HCT116 (cell line): ENCODE data around the gene STPG3. TPM values are rescaled to one million over a fixed set of nuclear protein-coding genes. Genes with fewer than 3 reads are reported as not detected.

Experiments
- ATAC-seq: fragments of 200-7000 bp; cut with Tn5 transposase; 2 replicates; pipeline ENCODE4 v1.9.1; 2020; ENCODE audit warnings: mild to moderate bottlenecking, moderate library complexity
- BruUV-seq: library from RNA; stranded (reverse); fragments of 400-500 nt; replicated peaks from 2 replicates; lab custom pipeline; 2021; lab: Mats Ljungman, UMichigan
- CTCF ChIA-PET: fragments of 300-600 bp; sonication (Branson Sonifier 250); formaldehyde crosslinking; loops from one replicate; lab custom pipeline; 2021; ENCODE audit warnings: antibody characterized with exemption; lab: Charles Lee
- POLR2A ChIA-PET: fragments of 300-600, 350-600 bp; sonication (Branson Sonifier 250); formaldehyde crosslinking; loops from one replicate; lab custom pipeline; 2021; ENCODE audit warnings: antibody characterized with exemption; lab: Charles Lee
- RAD21 ChIA-PET, 2 experiments: fragments of 300-600 bp; sonication (Branson Sonifier 250); formaldehyde crosslinking; loops; one replicate each; lab custom pipeline; 2023; ENCODE audit warnings: low total read pairs in 2 of 2; ENCODE audit not compliant: uncharacterized antibody in 2 of 2, unreplicated experiment in 2 of 2, low non-redundant PET in 1 of 2; lab: Charles Lee
- DNase-seq: peaks from one replicate; pipeline ENCODE4 v3.0.0-alpha.2; 2010; ENCODE audit warnings: low read depth, low spot score
- H2AFZ ChIP-seq: fragments of 200-600 bp; shearing (Covaris generic), sonication (generic); 2 replicates; pipeline ENCODE4 v1.6.1; 2017; ENCODE audit warnings: low read depth, mixed run types, mixed read lengths, antibody characterized with exemption, low read length; ENCODE audit not compliant: poor library complexity, severe bottlenecking
- H3K27ac ChIP-seq: 2 replicates; pipeline ENCODE4 v1.5.1; 2012; ENCODE audit warnings: low read depth, low read length
- H3K27me3 ChIP-seq: fragments of 200-600 bp; sonication (generic); 2 replicates; pipeline ENCODE4 v1.6.1; 2016; ENCODE audit warnings: mixed run types, low read length, mixed read lengths; ENCODE audit not compliant: insufficient read depth
- H3K36me3 ChIP-seq, 2 experiments: fragments of 200-500 bp in 1 of 2; fragments of 200-600 bp in 1 of 2; sonication (Bioruptor generic) in 1 of 2; sonication (generic) in 1 of 2; 2 replicates each; pipeline versions ENCODE4 v1.5.1 to v1.6.1; 2014 to 2016; ENCODE audit warnings: low read length in 2 of 2, inconsistent platforms in 1 of 2, mixed read lengths in 1 of 2, mixed run types in 1 of 2; ENCODE audit not compliant: insufficient read depth in 2 of 2, control insufficient read depth in 1 of 2
- H3K4me1 ChIP-seq, 2 experiments: fragments of 200-600 bp in 1 of 2; sonication (generic) in 1 of 2; 2 replicates each; pipeline versions ENCODE4 v1.5.1 to v1.6.1; 2012 to 2017; ENCODE audit warnings: low read length in 2 of 2, inconsistent platforms in 1 of 2, mild to moderate bottlenecking in 1 of 2, mixed read lengths in 1 of 2, mixed run types in 1 of 2, moderate library complexity in 1 of 2; ENCODE audit not compliant: insufficient read depth in 2 of 2, control insufficient read depth in 1 of 2
- H3K4me2 ChIP-seq: fragments of 200-600 bp; sonication (generic); 2 replicates; pipeline ENCODE4 v1.6.1; 2017; ENCODE audit warnings: mixed run types, low read length, mixed read lengths
- H3K4me3 ChIP-seq, 2 experiments: fragments of 200-600 bp in 1 of 2; sonication (generic) in 1 of 2; replicated peaks in 1 of 2; 2 replicates each; pipeline ENCODE4 v1.5.1; 2011 to 2016; ENCODE audit warnings: low read length in 2 of 2, control low read depth in 1 of 2, low read depth in 1 of 2, mild to moderate bottlenecking in 1 of 2, mixed read lengths in 1 of 2, mixed run types in 1 of 2
- H3K79me2 ChIP-seq: fragments of 200-600 bp; sonication (generic); 2 replicates; pipeline ENCODE4 v1.6.1; 2017; ENCODE audit warnings: mild to moderate bottlenecking, mixed run types, low read length, moderate library complexity, mixed read lengths; ENCODE audit not compliant: insufficient read depth
- H3K9ac ChIP-seq: fragments of 200-600 bp; sonication (generic); 2 replicates; pipeline ENCODE4 v1.6.1; 2016; ENCODE audit warnings: low read length, mixed read lengths
- H3K9me2 ChIP-seq: fragments of 200-600 bp; sonication (generic), shearing (Covaris generic); 2 replicates; pipeline ENCODE4 v1.6.1; 2017; ENCODE audit warnings: mixed run types, mild to moderate bottlenecking, moderate library complexity; ENCODE audit not compliant: insufficient read depth
- H3K9me3 ChIP-seq, 2 experiments: fragments of 200-500 bp in 1 of 2; fragments of 200-600 bp in 1 of 2; sonication (Bioruptor generic) in 1 of 2; sonication (generic) in 1 of 2; 2 replicates each; pipeline ENCODE4 v1.6.1; 2014 to 2017; ENCODE audit warnings: low read length in 2 of 2, mixed read lengths in 2 of 2, inconsistent platforms in 1 of 2, low read depth in 1 of 2, mild to moderate bottlenecking in 1 of 2, mixed run types in 1 of 2, moderate library complexity in 1 of 2; ENCODE audit not compliant: control insufficient read depth in 1 of 2, insufficient read depth in 1 of 2
- H4K20me1 ChIP-seq: fragments of 200-600 bp; sonication (generic), shearing (Covaris generic); 2 replicates; pipeline ENCODE4 v1.6.1; 2017; ENCODE audit warnings: mixed run types, mild to moderate bottlenecking, moderate library complexity; ENCODE audit not compliant: insufficient read depth
- CBX3 ChIP-seq: IDR thresholded peaks from 2 replicates; pipeline ENCODE4 v1.6.1; 2012; ENCODE audit warnings: low read depth
- EGR1 ChIP-seq: IDR thresholded peaks from 2 replicates; pipeline ENCODE4 v1.6.1; 2012; ENCODE audit warnings: low read depth
- EZH2 ChIP-seq: fragments of 200-600 bp; sonication (generic); IDR thresholded peaks from 2 replicates; pipeline ENCODE4 v1.6.1; 2017; ENCODE audit warnings: antibody characterized with exemption, mixed run types
- EZH2phosphoT487 ChIP-seq: fragments of 200-600 bp; IDR thresholded peaks from 2 replicates; pipeline ENCODE4 v1.6.1; 2018; ENCODE audit warnings: antibody characterized with exemption, borderline replicate concordance
- FOSL1 ChIP-seq: IDR thresholded peaks from 2 replicates; pipeline ENCODE4 v1.6.1; 2012; ENCODE audit warnings: low read depth
- POLR2A ChIP-seq: IDR thresholded peaks from 2 replicates; pipeline ENCODE4 v1.7.0; 2011; ENCODE audit warnings: borderline replicate concordance; ENCODE audit not compliant: insufficient read depth, insufficient read length; ENCODE audit errors: extremely low read depth
- POLR2AphosphoS5 ChIP-seq: IDR thresholded peaks from 2 replicates; pipeline ENCODE4 v1.6.1; 2011; ENCODE audit warnings: mild to moderate bottlenecking, low read depth, low read length, moderate library complexity
- RAD21 ChIP-seq: IDR thresholded peaks from 2 replicates; pipeline ENCODE4 v1.6.1; 2012; ENCODE audit warnings: low read depth, mild to moderate bottlenecking
- SIN3A ChIP-seq: IDR thresholded peaks from 2 replicates; pipeline ENCODE4 v1.6.1; 2012; ENCODE audit warnings: low read depth
- SP1 ChIP-seq: IDR thresholded peaks from 2 replicates; pipeline ENCODE4 v1.6.1; 2012; ENCODE audit warnings: low read depth
- SRF ChIP-seq: IDR thresholded peaks from 2 replicates; pipeline ENCODE4 v1.6.1; 2012; ENCODE audit warnings: low read depth
- TCF7L2 ChIP-seq: IDR thresholded peaks from 2 replicates; pipeline ENCODE4 v1.7.0; 2011; ENCODE audit warnings: borderline replicate concordance, inconsistent platforms; ENCODE audit not compliant: insufficient read depth, insufficient read length; ENCODE audit errors: extremely low read depth
- YY1 ChIP-seq: IDR thresholded peaks from 2 replicates; pipeline ENCODE4 v1.6.1; 2011; ENCODE audit warnings: low read length, low read depth, moderate library complexity, mild to moderate bottlenecking; ENCODE audit not compliant: insufficient replicate concordance; ENCODE audit errors: extremely low read depth
- ZFX ChIP-seq: fragments of 450-650 bp; IDR thresholded peaks from 2 replicates; pipeline ENCODE4 v1.6.1; 2017
- intact Hi-C: fragments of 100-400 bp; cut with micrococcal nuclease; formaldehyde crosslinking; loops from 2 replicates; pipeline ENCODE4 v1.10.0; 2022
- total RNA-seq: library from RNA; stranded (reverse); gene quantifications from one replicate; pipeline ENCODE4 v1.2.1, GENCODE V29; 2021; ENCODE audit not compliant: unreplicated experiment
- TF ChIP-seq, protein P1 (sequence below), 3 experiments: fragments of 200-600 bp in 1 of 3; sonication (generic) in 1 of 3; IDR thresholded peaks in 2 of 3; conservative IDR thresholded peaks in 1 of 3; 2 replicates each; pipeline ENCODE4 v1.5.1; 2012 to 2017; ENCODE audit warnings: low read depth in 2 of 3, low read length in 2 of 3, antibody characterized with exemption in 1 of 3, borderline replicate concordance in 1 of 3, control low read depth in 1 of 3, mild to moderate bottlenecking in 1 of 3, mixed read lengths in 1 of 3, mixed run types in 1 of 3, moderate library complexity in 1 of 3; ENCODE audit not compliant: insufficient read depth in 1 of 3
- TF ChIP-seq, protein P2 (sequence below): IDR thresholded peaks from 2 replicates; pipeline ENCODE4 v1.6.1; 2012

STPG3 gene
- total RNA-seq, 1 experiment from 2014 or later, result not detected

DNA sequence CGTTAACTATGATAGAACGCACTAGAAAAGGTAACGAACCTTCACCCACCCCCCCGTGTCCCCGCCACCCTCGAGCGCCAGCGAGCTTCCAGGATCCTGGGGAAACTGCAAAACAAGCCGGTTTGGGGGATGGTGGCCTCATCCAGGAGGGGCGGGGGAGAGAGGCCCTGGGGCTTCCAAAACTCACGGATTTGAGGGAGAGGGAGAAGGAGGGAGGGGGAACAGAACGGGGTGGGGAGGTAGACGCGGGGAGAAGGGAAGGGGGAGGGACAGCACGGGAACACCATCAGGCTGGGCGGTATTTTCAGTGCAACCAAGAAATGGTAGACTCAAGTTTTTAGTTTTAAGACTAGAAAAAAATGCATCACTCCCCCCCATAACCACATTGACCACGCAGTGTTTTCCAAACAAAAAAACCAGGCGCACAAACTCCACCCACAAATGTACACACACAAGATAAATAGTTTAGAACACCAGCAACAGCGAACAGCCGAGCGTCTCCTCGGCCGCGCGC is 49.5 kb downstream of the STPG3 start:
- no peaks in the 10 kb centered on the region for H3K27me3 ChIP-seq
- no peak overlapping the region for H2AFZ ChIP-seq
- H3K9ac ChIP-seq, result peak overlapping the region; percentile 73
- H3K4me3 ChIP-seq, result peak overlapping the region; percentile 51 to 69
- intact Hi-C loops, result loop anchor here (2.0 kb wide), 1 partner anchor 106 kb away; no protein-coding TSS in a partner anchor
- ChIA-PET RAD21 (no interaction called here), POLR2A (interaction anchor here (2.1 kb wide), 1 partner anchor 11 kb away, joined by 24 read pairs; no protein-coding TSS in a partner anchor), CTCF (interaction anchor here (1.0 to 2.1 kb wide), 4 partner anchors 10 to 225 kb away, joined by 3 to 9 read pairs (median 4); no protein-coding TSS in a partner anchor)
- H3K9me2 ChIP-seq, result no peaks in the 10 kb centered on the region
- peak overlapping the region; percentile 97 for H3K4me2 ChIP-seq
- ATAC-seq (no peak; the same call in 1 of the 2 replicates), DNase-seq (no peak)
- peaks cover 17% of the 10 kb centered on the region for H3K79me2 ChIP-seq
- H4K20me1 ChIP-seq, result peaks cover 2% of the 10 kb centered on the region; the same call in 1 of the 2 replicates
- H3K27ac ChIP-seq, result peak overlapping the region; percentile 78
- no TSS peak for BruUV-seq
- H3K36me3 ChIP-seq, result no peaks in the 10 kb centered on the region
- peaks cover 30 to 70% of the 10 kb centered on the region in 2 experiments for H3K4me1 ChIP-seq
- TF ChIP-seq RAD21 (no peak), EGR1 (no peak), POLR2AphosphoS5 (no peak), SIN3A (no peak), FOSL1 (no peak), SRF (no peak)
- H3K9me3 ChIP-seq, result no peaks in the 10 kb centered on the region

DNA sequence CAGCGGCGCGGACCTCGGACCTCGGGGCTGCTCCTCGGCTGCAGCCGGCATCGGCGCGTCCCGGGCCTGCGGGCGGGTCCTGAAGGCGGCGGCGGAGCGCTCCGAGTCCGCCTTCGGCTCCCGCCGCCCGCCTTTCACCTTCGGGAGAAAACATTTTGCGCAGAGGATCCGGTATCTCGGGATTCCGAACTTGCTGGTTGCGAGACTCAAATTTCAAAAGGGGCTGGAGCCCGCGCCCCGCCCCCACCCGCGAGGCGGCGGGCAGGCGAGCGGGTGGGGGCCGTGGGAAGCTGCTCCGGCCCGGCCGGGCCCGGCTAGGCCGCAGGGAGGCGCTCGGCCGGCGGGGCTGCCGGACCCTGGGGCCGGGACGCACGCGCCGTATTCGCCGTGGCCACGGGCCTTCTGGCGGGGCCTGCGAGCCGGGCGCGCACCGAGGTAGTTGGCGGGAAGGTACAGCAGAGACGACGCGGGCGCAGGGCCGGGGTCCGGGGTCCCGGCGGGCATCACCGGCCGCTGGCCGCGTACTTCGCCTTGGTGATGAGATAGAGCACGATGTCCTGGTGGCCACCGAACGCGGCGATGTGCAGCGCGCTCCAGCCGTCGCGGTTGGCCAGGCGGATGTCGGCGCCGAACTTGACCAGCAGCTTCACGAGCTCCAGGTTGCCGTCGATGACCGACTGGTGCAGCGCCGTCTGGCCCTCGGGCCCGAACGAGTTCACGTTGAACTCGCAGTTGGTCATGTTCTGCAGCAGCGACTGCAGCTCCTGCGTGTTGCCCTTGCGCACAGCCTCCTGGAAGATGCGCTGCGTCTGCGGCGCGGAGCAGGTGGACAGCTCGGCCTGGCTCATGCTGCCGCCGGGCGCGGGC is 50.2 kb downstream of the STPG3 start:
- H3K4me1 ChIP-seq, result peaks cover 28 to 72% of the 10 kb centered on the region in 2 experiments
- H3K9me2 ChIP-seq, result no peaks in the 10 kb centered on the region
- ATAC-seq (peak; percentile 50), DNase-seq (peak; percentile 29)
- CTCF ChIA-PET, result interaction anchor here (0.9 to 2.1 kb wide), 14 partner anchors 9 to 251 kb away, joined by 3 to 16 read pairs (median 4); partner anchors contain the start of genes EXD3, MRPL41 and NOXA1
- H3K4me3 ChIP-seq, result peak overlapping the region; percentile 51 to 69
- peaks cover 2% of the 10 kb centered on the region; the same call in 1 of the 2 replicates for H4K20me1 ChIP-seq
- H3K27me3 ChIP-seq, result no peaks in the 10 kb centered on the region
- intact Hi-C loops, result loop anchor here (2.0 kb wide), 1 partner anchor 105 kb away; no protein-coding TSS in a partner anchor
- peak overlapping the region; percentile 73 for H3K9ac ChIP-seq
- POLR2A ChIA-PET, result interaction anchor here (1.0 to 2.1 kb wide), 6 partner anchors 10 to 111 kb away, joined by 3 to 24 read pairs (median 4); no protein-coding TSS in a partner anchor
- RAD21 ChIA-PET, result interaction anchor here (0.7 to 0.9 kb wide), 2 partner anchors 14 to 78 kb away, joined by 3 read pairs; no protein-coding TSS in a partner anchor
- H3K4me2 ChIP-seq, result peak overlapping the region; percentile 97
- peaks cover 17% of the 10 kb centered on the region for H3K79me2 ChIP-seq
- no peak overlapping the region for H2AFZ ChIP-seq
- no peaks in the 10 kb centered on the region for H3K36me3 ChIP-seq
- H3K27ac ChIP-seq, result peak overlapping the region; percentile 78
- no TSS peak for BruUV-seq
- no peaks in the 10 kb centered on the region for H3K9me3 ChIP-seq
- TF ChIP-seq, protein P1, sequence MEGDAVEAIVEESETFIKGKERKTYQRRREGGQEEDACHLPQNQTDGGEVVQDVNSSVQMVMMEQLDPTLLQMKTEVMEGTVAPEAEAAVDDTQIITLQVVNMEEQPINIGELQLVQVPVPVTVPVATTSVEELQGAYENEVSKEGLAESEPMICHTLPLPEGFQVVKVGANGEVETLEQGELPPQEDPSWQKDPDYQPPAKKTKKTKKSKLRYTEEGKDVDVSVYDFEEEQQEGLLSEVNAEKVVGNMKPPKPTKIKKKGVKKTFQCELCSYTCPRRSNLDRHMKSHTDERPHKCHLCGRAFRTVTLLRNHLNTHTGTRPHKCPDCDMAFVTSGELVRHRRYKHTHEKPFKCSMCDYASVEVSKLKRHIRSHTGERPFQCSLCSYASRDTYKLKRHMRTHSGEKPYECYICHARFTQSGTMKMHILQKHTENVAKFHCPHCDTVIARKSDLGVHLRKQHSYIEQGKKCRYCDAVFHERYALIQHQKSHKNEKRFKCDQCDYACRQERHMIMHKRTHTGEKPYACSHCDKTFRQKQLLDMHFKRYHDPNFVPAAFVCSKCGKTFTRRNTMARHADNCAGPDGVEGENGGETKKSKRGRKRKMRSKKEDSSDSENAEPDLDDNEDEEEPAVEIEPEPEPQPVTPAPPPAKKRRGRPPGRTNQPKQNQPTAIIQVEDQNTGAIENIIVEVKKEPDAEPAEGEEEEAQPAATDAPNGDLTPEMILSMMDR (IDR thresholded peaks at IDR 0.05 in 2 of 3, conservative IDR thresholded peaks at IDR 0.05 in 1 of 3; ENCODE audit: borderline replicate concordance in 1 of 3, insufficient read depth in 1 of 3, low read depth in 2 of 3, low read length in 2 of 3), result peak in 1 of 3 experiments; percentile 21; a peak in 2 of 6 replicates
- TF ChIP-seq SP1 (no peak), SRF (no peak), EZH2 (no peak), TCF7L2 (peak; percentile 89), SIN3A (no peak), POLR2AphosphoS5 (no peak), POLR2A (no peak), EZH2phosphoT487 (no peak), ZFX (peak; percentile 90), YY1 (no peak), FOSL1 (no peak), CBX3 (no peak)
- TF ChIP-seq, protein P2, sequence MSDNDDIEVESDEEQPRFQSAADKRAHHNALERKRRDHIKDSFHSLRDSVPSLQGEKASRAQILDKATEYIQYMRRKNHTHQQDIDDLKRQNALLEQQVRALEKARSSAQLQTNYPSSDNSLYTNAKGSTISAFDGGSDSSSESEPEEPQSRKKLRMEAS, result no peak
